ENCODE measurements around the gene LSS. TPM values are rescaled to one million over a fixed set of nuclear protein-coding genes. Genes with fewer than 3 reads are reported as not detected.
A peak's percentile ranks its signal among the peaks of the same experiment; 100 is the strongest.

Gene LSS
- total RNA-seq, 1 donor from 2014 or later: 92.0 TPM

- no peak overlapping the region for H3K27ac Mint-ChIP-seq (ENCODE audit: unreplicated experiment)
- no peak overlapping the region for H3K4me3 Mint-ChIP-seq (ENCODE audit: unreplicated experiment)
- no peaks in the 10 kb centered on the region for H3K27me3 Mint-ChIP-seq (ENCODE audit: unreplicated experiment)
- peak; percentile 73 for DNase-seq (ENCODE audit: extremely low spot score, unreplicated experiment)
- peaks cover 36% of the 10 kb centered on the region for H3K36me3 Mint-ChIP-seq (ENCODE audit: unreplicated experiment)
- H3K9me3 Mint-ChIP-seq (ENCODE audit: unreplicated experiment): no peaks in the 10 kb centered on the region
- H3K4me1 Mint-ChIP-seq (ENCODE audit: unreplicated experiment): peaks cover 35% of the 10 kb centered on the region
- TF ChIP-seq CTCF (IDR thresholded peaks at IDR 0.05): no peak
Observed at GRCh38 chr21:46191686-46192575, 36.6 kb downstream of the LSS start.

- Mint-ChIP-seq H3K9me3 (ENCODE audit: unreplicated experiment) (no peaks in the 10 kb centered on the region), H3K27me3 (ENCODE audit: unreplicated experiment) (no peaks in the 10 kb centered on the region), H3K36me3 (ENCODE audit: unreplicated experiment) (peaks cover 31% of the 10 kb centered on the region), H3K4me3 (ENCODE audit: unreplicated experiment) (no peak overlapping the region), H3K27ac (ENCODE audit: unreplicated experiment) (no peak overlapping the region), H3K4me1 (ENCODE audit: unreplicated experiment) (peaks cover 35% of the 10 kb centered on the region)
- TF ChIP-seq CTCF (IDR thresholded peaks at IDR 0.05): no peak
- peak; percentile 65 for DNase-seq (ENCODE audit: extremely low spot score, unreplicated experiment)
Observed at GRCh38 chr21:46191257-46191685, 37.3 kb downstream of the LSS start.

- TF ChIP-seq CTCF (IDR thresholded peaks at IDR 0.05): no peak
- DNase-seq (ENCODE audit: extremely low spot score, unreplicated experiment): peak; percentile 78
- H3K4me1 Mint-ChIP-seq (ENCODE audit: unreplicated experiment): peaks cover 37% of the 10 kb centered on the region
- H3K4me3 Mint-ChIP-seq (ENCODE audit: unreplicated experiment): no peak overlapping the region
- H3K27ac Mint-ChIP-seq (ENCODE audit: unreplicated experiment): no peak overlapping the region
- H3K27me3 Mint-ChIP-seq (ENCODE audit: unreplicated experiment): no peaks in the 10 kb centered on the region
- H3K9me3 Mint-ChIP-seq (ENCODE audit: unreplicated experiment): no peaks in the 10 kb centered on the region
- H3K36me3 Mint-ChIP-seq (ENCODE audit: unreplicated experiment): peaks cover 28% of the 10 kb centered on the region
Observed at GRCh38 chr21:46190491-46191131, 38.0 kb downstream of the LSS start.

GRCh38 chr21:46189959-46190490 is 38.5 kb downstream of the LSS start:
- H3K4me1 Mint-ChIP-seq (ENCODE audit: unreplicated experiment): peaks cover 41% of the 10 kb centered on the region
- DNase-seq (ENCODE audit: extremely low spot score, unreplicated experiment): no peak
- no peak overlapping the region for H3K4me3 Mint-ChIP-seq (ENCODE audit: unreplicated experiment)
- no peaks in the 10 kb centered on the region for H3K27me3 Mint-ChIP-seq (ENCODE audit: unreplicated experiment)
- peaks cover 23% of the 10 kb centered on the region for H3K36me3 Mint-ChIP-seq (ENCODE audit: unreplicated experiment)
- no peaks in the 10 kb centered on the region for H3K9me3 Mint-ChIP-seq (ENCODE audit: unreplicated experiment)
- no peak for TF ChIP-seq CTCF (IDR thresholded peaks at IDR 0.05)
- H3K27ac Mint-ChIP-seq (ENCODE audit: unreplicated experiment): no peak overlapping the region
